ENCODE results near the gene TIGD2.

- TF ChIP-seq EZH2 (IDR thresholded peaks at IDR 0.05; ENCODE audit: borderline replicate concordance, insufficient read depth, low read length, poor library complexity, severe bottlenecking) (no peak), RAD21 (conservative IDR thresholded peaks at IDR 0.05) (no peak), POLR2AphosphoS5 (IDR thresholded peaks at IDR 0.05) (no peak), CTCF (IDR thresholded peaks at IDR 0.05; ENCODE audit: poor library complexity, severe bottlenecking) (no peak)
- TF ChIP-seq, protein P1, sequence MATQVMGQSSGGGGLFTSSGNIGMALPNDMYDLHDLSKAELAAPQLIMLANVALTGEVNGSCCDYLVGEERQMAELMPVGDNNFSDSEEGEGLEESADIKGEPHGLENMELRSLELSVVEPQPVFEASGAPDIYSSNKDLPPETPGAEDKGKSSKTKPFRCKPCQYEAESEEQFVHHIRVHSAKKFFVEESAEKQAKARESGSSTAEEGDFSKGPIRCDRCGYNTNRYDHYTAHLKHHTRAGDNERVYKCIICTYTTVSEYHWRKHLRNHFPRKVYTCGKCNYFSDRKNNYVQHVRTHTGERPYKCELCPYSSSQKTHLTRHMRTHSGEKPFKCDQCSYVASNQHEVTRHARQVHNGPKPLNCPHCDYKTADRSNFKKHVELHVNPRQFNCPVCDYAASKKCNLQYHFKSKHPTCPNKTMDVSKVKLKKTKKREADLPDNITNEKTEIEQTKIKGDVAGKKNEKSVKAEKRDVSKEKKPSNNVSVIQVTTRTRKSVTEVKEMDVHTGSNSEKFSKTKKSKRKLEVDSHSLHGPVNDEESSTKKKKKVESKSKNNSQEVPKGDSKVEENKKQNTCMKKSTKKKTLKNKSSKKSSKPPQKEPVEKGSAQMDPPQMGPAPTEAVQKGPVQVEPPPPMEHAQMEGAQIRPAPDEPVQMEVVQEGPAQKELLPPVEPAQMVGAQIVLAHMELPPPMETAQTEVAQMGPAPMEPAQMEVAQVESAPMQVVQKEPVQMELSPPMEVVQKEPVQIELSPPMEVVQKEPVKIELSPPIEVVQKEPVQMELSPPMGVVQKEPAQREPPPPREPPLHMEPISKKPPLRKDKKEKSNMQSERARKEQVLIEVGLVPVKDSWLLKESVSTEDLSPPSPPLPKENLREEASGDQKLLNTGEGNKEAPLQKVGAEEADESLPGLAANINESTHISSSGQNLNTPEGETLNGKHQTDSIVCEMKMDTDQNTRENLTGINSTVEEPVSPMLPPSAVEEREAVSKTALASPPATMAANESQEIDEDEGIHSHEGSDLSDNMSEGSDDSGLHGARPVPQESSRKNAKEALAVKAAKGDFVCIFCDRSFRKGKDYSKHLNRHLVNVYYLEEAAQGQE (IDR thresholded peaks at IDR 0.05; ENCODE audit: borderline replicate concordance), result no peak
Observed at GRCh38 chr4:89140168-89140759, 28.9 kb downstream of the TIGD2 start.
